Measurements from ENCODE around the gene MPDZ.

Gene MPDZ

GRCh38 chr9:13322828-13323550 lies 43.5 kb upstream of the MPDZ start:
- H3K27ac ChIP-seq (replicated peaks): no peak overlapping the region
- TF ChIP-seq CTCF (IDR thresholded peaks at IDR 0.05; ENCODE audit: insufficient read depth, low read length): no peak
- TF ChIP-seq SPI1 (IDR thresholded peaks at IDR 0.05; ENCODE audit: borderline replicate concordance, low read depth): no peak
- TF ChIP-seq POLR2AphosphoS5 (IDR thresholded peaks at IDR 0.05; ENCODE audit: low read depth): no peak
- TF ChIP-seq GABPA (IDR thresholded peaks at IDR 0.05; ENCODE audit: low read depth): no peak
- no peak for TF ChIP-seq REST (IDR thresholded peaks at IDR 0.05; ENCODE audit: insufficient replicate concordance, low read depth)
- no peak for DNase-seq (ENCODE audit: low read depth in 1 of 2, low spot score in 1 of 2)
- no peaks in the 10 kb centered on the region for H3K27me3 ChIP-seq (ENCODE audit: insufficient read depth, poor library complexity, severe bottlenecking)
- H3K4me3 ChIP-seq (replicated peaks; ENCODE audit: insufficient read depth, low read length): no peak overlapping the region

GRCh38 chr9:13318027-13318426 lies 38.5 kb upstream of the MPDZ start:
- Histone ChIP-seq H3K27me3 (ENCODE audit: insufficient read depth, poor library complexity, severe bottlenecking) (no peaks in the 10 kb centered on the region), H3K4me3 (replicated peaks; ENCODE audit: insufficient read depth, low read length) (no peak overlapping the region), H3K27ac (replicated peaks) (no peak overlapping the region)
- DNase-seq (ENCODE audit: low read depth in 1 of 2, low spot score in 1 of 2): no peak
- TF ChIP-seq CTCF (IDR thresholded peaks at IDR 0.05; ENCODE audit: insufficient read depth, low read length) (no peak), POLR2AphosphoS5 (IDR thresholded peaks at IDR 0.05; ENCODE audit: low read depth) (no peak), REST (IDR thresholded peaks at IDR 0.05; ENCODE audit: insufficient replicate concordance, low read depth) (no peak), SPI1 (IDR thresholded peaks at IDR 0.05; ENCODE audit: borderline replicate concordance, low read depth) (no peak), GABPA (IDR thresholded peaks at IDR 0.05; ENCODE audit: low read depth) (no peak)

GRCh38 chr9:13296972-13297371 lies 17.5 kb upstream of the MPDZ start:
- H3K27me3 ChIP-seq (ENCODE audit: insufficient read depth, poor library complexity, severe bottlenecking): no peaks in the 10 kb centered on the region
- TF ChIP-seq POLR2AphosphoS5 (IDR thresholded peaks at IDR 0.05; ENCODE audit: low read depth) (no peak), SPI1 (IDR thresholded peaks at IDR 0.05; ENCODE audit: borderline replicate concordance, low read depth) (no peak), CTCF (IDR thresholded peaks at IDR 0.05; ENCODE audit: insufficient read depth, low read length) (no peak)

GRCh38 chr9:13295556-13295955 lies 16.1 kb upstream of the MPDZ start:
- no peak for TF ChIP-seq SPI1 (IDR thresholded peaks at IDR 0.05; ENCODE audit: borderline replicate concordance, low read depth)
- no peak for TF ChIP-seq GABPA (IDR thresholded peaks at IDR 0.05; ENCODE audit: low read depth)
- TF ChIP-seq REST (IDR thresholded peaks at IDR 0.05; ENCODE audit: insufficient replicate concordance, low read depth): no peak
- TF ChIP-seq POLR2AphosphoS5 (IDR thresholded peaks at IDR 0.05; ENCODE audit: low read depth): no peak
- no peak for TF ChIP-seq CTCF (IDR thresholded peaks at IDR 0.05; ENCODE audit: insufficient read depth, low read length)
- no peaks in the 10 kb centered on the region for H3K27me3 ChIP-seq (ENCODE audit: insufficient read depth, poor library complexity, severe bottlenecking)
- H3K4me3 ChIP-seq (replicated peaks; ENCODE audit: insufficient read depth, low read length): no peak overlapping the region
- H3K27ac ChIP-seq (replicated peaks): no peak overlapping the region
- no peak for DNase-seq (ENCODE audit: low read depth in 1 of 2, low spot score in 1 of 2)

More at GRCh38 chr9:13296972-13297371, 17.5 kb upstream of the MPDZ start:
- no peak for DNase-seq (ENCODE audit: low read depth in 1 of 2, low spot score in 1 of 2)
- no peak overlapping the region for H3K27ac ChIP-seq (replicated peaks)
- H3K4me3 ChIP-seq (replicated peaks; ENCODE audit: insufficient read depth, low read length): no peak overlapping the region

All from HL-60 (cell line).